Esophagus squamous epithelium (tissue), 4 donors: ENCODE measurements around the gene NKG7.

Experiments used
- CTCF ChIP-seq, 6 experiments: fragments of 450-650 bp in 4 of 6; fragments of 200-600 bp in 2 of 6; sonication (generic) in 2 of 6; IDR thresholded peaks; one replicate each; pipeline ENCODE4 v1.5.1; 2016 to 2019; ENCODE audit warnings: antibody characterized with exemption in 6 of 6, mild to moderate bottlenecking in 4 of 6, moderate library complexity in 4 of 6
- POLR2A ChIP-seq, 4 donors: fragments of 450-650 bp; IDR thresholded peaks; one replicate each; pipeline ENCODE4 v1.6.1; 2017; ENCODE audit warnings: antibody characterized with exemption in 4 of 4, mild to moderate bottlenecking in 4 of 4, moderate library complexity in 3 of 4

GRCh38 chr19:51330366-51330765 is 42.1 kb downstream of the NKG7 start:
- no peak for TF ChIP-seq CTCF (IDR thresholded peaks at IDR 0.05)
- TF ChIP-seq POLR2A (IDR thresholded peaks at IDR 0.05): no peak
